SHP77 treated with DMSO at 0.1 percent for 48 hours (cell line): ENCODE measurements around the gene PRKAR2A.

ENCODE experiments used
- DNase-seq: peaks from one replicate; lab custom pipeline; 2025; lab: John Stamatoyannopoulos, UW

Gene PRKAR2A

GRCh38 chr3:48847504-48848423, at the start of gene PRKAR2A:
PRKAR2A (minus strand) TSS chr3:48847874; CDS start chr3:48847596, 278 bp downstream.
- peak; percentile 67 for DNase-seq

- DNase-seq = no peak
Observed at GRCh38 chr3:48896936-48897335, 49.3 kb upstream of the PRKAR2A start.

GRCh38 chr3:48894516-48894915, 46.8 kb upstream of the PRKAR2A start:
- no peak for DNase-seq

- no peak for DNase-seq
Observed at GRCh38 chr3:48891606-48892005, 43.9 kb upstream of the PRKAR2A start.

- DNase-seq = no peak
Observed at GRCh38 chr3:48885753-48886152, 38.1 kb upstream of the PRKAR2A start.

GRCh38 chr3:48881652-48882114, 34.0 kb upstream of the PRKAR2A start:
- DNase-seq = no peak

GRCh38 chr3:48881006-48881405, 33.3 kb upstream of the PRKAR2A start:
- DNase-seq = no peak

GRCh38 chr3:48879994-48880377, 32.3 kb upstream of the PRKAR2A start:
- no peak for DNase-seq

- no peak for DNase-seq
Observed at GRCh38 chr3:48879307-48879993, 31.8 kb upstream of the PRKAR2A start.

- DNase-seq = no peak
Observed at GRCh38 chr3:48877671-48878070, 30.0 kb upstream of the PRKAR2A start.

- DNase-seq = no peak
Observed at GRCh38 chr3:48863122-48863521, 15.4 kb upstream of the PRKAR2A start.

GRCh38 chr3:48859206-48859605, 11.5 kb upstream of the PRKAR2A start:
- DNase-seq = no peak

GRCh38 chr3:48858709-48859108, 11.0 kb upstream of the PRKAR2A start:
- DNase-seq = no peak

GRCh38 chr3:48857641-48858040, 10.0 kb upstream of the PRKAR2A start:
- DNase-seq = no peak

- no peak for DNase-seq
Observed at GRCh38 chr3:48856469-48856868, 8.8 kb upstream of the PRKAR2A start.

GRCh38 chr3:48855681-48856447, 8.2 kb upstream of the PRKAR2A start:
- DNase-seq = no peak

- no peak for DNase-seq
Observed at GRCh38 chr3:48852151-48852550, 4.5 kb upstream of the PRKAR2A start.

GRCh38 chr3:48851407-48851806, 3.7 kb upstream of the PRKAR2A start:
- peak; percentile 28 for DNase-seq

GRCh38 chr3:48848816-48849515, 1.3 kb upstream of the PRKAR2A start:
- no peak for DNase-seq

- peak; percentile 62 for DNase-seq
Observed at GRCh38 chr3:48847053-48847503, 596 bp downstream of the PRKAR2A start.

- no peak for DNase-seq
Observed at GRCh38 chr3:48845170-48845569, 2.5 kb downstream of the PRKAR2A start.

GRCh38 chr3:48837163-48837562, 10.5 kb downstream of the PRKAR2A start:
- no peak for DNase-seq
